IMR-90 (cell line): Measurements from ENCODE around the gene PLEKHA8. TPM values are rescaled to one million over a fixed set of nuclear protein-coding genes. Genes with fewer than 3 reads are reported as not detected.

Experiments
- ATAC-seq: fragments of 200-7000 bp; cut with Tn5 transposase; 2 replicates; pipeline ENCODE4 v1.9.1; 2020; ENCODE audit warnings: low read depth, mild to moderate bottlenecking, moderate library complexity
- BruUV-seq: library from RNA; stranded (reverse); fragments of 400-500 nt; replicated peaks from 2 replicates; lab custom pipeline; 2021; lab: Mats Ljungman, UMichigan
- CTCF ChIA-PET: fragments of 300-600 bp; formaldehyde crosslinking; extraction: SDS; loops from one replicate; lab custom pipeline; 2021; ENCODE audit warnings: antibody characterized with exemption; lab: Yijun Ruan, JAX
- POLR2A ChIA-PET: fragments of 300-600 bp; sonication (Branson Sonifier 250); formaldehyde crosslinking; loops from one replicate; lab custom pipeline; 2022; ENCODE audit warnings: antibody characterized with exemption; ENCODE audit not compliant: unreplicated experiment; lab: Charles Lee
- DNase-seq: peaks from one replicate; pipeline ENCODE4 v3.0.0; 2013
- H2AFZ ChIP-seq: replicated peaks from 2 replicates; pipeline ENCODE3; 2013; ENCODE audit warnings: low read length, mild to moderate bottlenecking; ENCODE audit not compliant: poor library complexity
- H2AK5ac ChIP-seq: 2 replicates; pipeline ENCODE4 v1.6.1; 2013; ENCODE audit warnings: low read depth, low read length, inconsistent platforms
- H2AK9ac ChIP-seq: replicated peaks from 2 replicates; pipeline ENCODE3; 2013; ENCODE audit warnings: mild to moderate bottlenecking, low read depth, low read length, moderate library complexity; ENCODE audit not compliant: poor library complexity
- H2BK120ac ChIP-seq: 2 replicates; pipeline ENCODE4 v1.6.1; 2013; ENCODE audit warnings: low read depth, low read length, inconsistent platforms
- H2BK15ac ChIP-seq: 3 replicates; pipeline ENCODE4 v1.6.1; 2013; ENCODE audit warnings: low read depth, low read length, inconsistent platforms
- H2BK20ac ChIP-seq: 2 replicates; pipeline ENCODE4 v1.6.1; 2013; ENCODE audit warnings: low read depth, mild to moderate bottlenecking, inconsistent platforms, low read length, moderate library complexity
- H2BK5ac ChIP-seq: 2 replicates; pipeline ENCODE4 v1.6.1; 2013; ENCODE audit warnings: mild to moderate bottlenecking, low read depth, low read length, inconsistent platforms; ENCODE audit not compliant: poor library complexity, severe bottlenecking
- H3K14ac ChIP-seq: replicated peaks from 2 replicates; pipeline ENCODE4 v1.6.1; 2013; ENCODE audit warnings: low read depth, low read length, inconsistent platforms
- H3K18ac ChIP-seq: 2 replicates; pipeline ENCODE4 v1.6.1; 2013; ENCODE audit warnings: low read depth, low read length, control low read depth
- H3K23ac ChIP-seq: 2 replicates; pipeline ENCODE4 v1.6.1; 2013; ENCODE audit warnings: low read depth, low read length, inconsistent platforms
- H3K27ac ChIP-seq: 2 replicates; pipeline ENCODE4 v1.5.1; 2013; ENCODE audit warnings: mild to moderate bottlenecking, control low read depth, low read length; ENCODE audit not compliant: insufficient read depth
- H3K27me3 ChIP-seq: 2 replicates; pipeline ENCODE4 v1.6.1; 2013; ENCODE audit warnings: low read length; ENCODE audit not compliant: control insufficient read depth, insufficient read depth
- H3K36me3 ChIP-seq: 2 replicates; pipeline ENCODE4 v1.6.1; 2013; ENCODE audit warnings: low read length, mixed read lengths; ENCODE audit not compliant: control insufficient read depth, insufficient read depth
- H3K4ac ChIP-seq: 2 replicates; pipeline ENCODE4 v1.6.1; 2013; ENCODE audit warnings: low read depth, low read length, inconsistent platforms
- H3K4me1 ChIP-seq: 2 replicates; pipeline ENCODE4 v1.6.1; 2013; ENCODE audit warnings: low read length, mixed read lengths; ENCODE audit not compliant: control insufficient read depth, insufficient read depth
- H3K4me2 ChIP-seq: 2 replicates; pipeline ENCODE4 v1.6.1; 2013; ENCODE audit warnings: low read depth, mild to moderate bottlenecking, control low read depth, low read length, moderate library complexity
- H3K4me3 ChIP-seq: 2 replicates; pipeline ENCODE4 v1.5.1; 2013; ENCODE audit warnings: low read depth, mild to moderate bottlenecking, control low read depth, low read length, moderate library complexity; ENCODE audit not compliant: insufficient read depth
- H3K56ac ChIP-seq: 2 replicates; pipeline ENCODE4 v1.6.1; 2013; ENCODE audit warnings: low read length, inconsistent platforms; ENCODE audit not compliant: insufficient read depth; ENCODE audit errors: extremely low read depth
- H3K79me1 ChIP-seq, 2 experiments: 2 replicates each; pipeline ENCODE4 v1.6.1; 2013; ENCODE audit warnings: low read length in 2 of 2, inconsistent platforms in 1 of 2, low read depth in 1 of 2
- H3K9ac ChIP-seq: 2 replicates; pipeline ENCODE4 v1.6.1; 2013; ENCODE audit warnings: low read depth, low read length, control low read depth
- H3K9me1 ChIP-seq: 2 replicates; pipeline ENCODE4 v1.6.1; 2013; ENCODE audit warnings: low read length, inconsistent platforms; ENCODE audit not compliant: insufficient read depth
- H3K9me3 ChIP-seq: 2 replicates; pipeline ENCODE4 v1.6.1; 2013; ENCODE audit warnings: low read length; ENCODE audit not compliant: control insufficient read depth, insufficient read depth
- H4K20me1 ChIP-seq: 2 replicates; pipeline ENCODE4 v1.6.1; 2013; ENCODE audit warnings: low read length, inconsistent platforms; ENCODE audit not compliant: insufficient read depth
- H4K5ac ChIP-seq: 2 replicates; pipeline ENCODE4 v1.6.1; 2013; ENCODE audit warnings: mild to moderate bottlenecking, low read depth, low read length, control low read depth
- H4K8ac ChIP-seq, 2 experiments: 2 replicates each; pipeline ENCODE4 v1.6.1; 2013; ENCODE audit warnings: low read depth in 2 of 2, low read length in 2 of 2, control low read depth in 1 of 2, inconsistent platforms in 1 of 2
- H4K91ac ChIP-seq: 2 replicates; pipeline ENCODE4 v1.6.1; 2013; ENCODE audit warnings: low read depth, low read length, inconsistent platforms; ENCODE audit not compliant: insufficient read depth
- BHLHE40 ChIP-seq: fragments of 150-350 bp; IDR thresholded peaks from 2 replicates; pipeline ENCODE4 v1.6.1; 2016; ENCODE audit warnings: mild to moderate bottlenecking, low read depth, low read length
- CEBPB ChIP-seq: IDR thresholded peaks from 2 replicates; pipeline ENCODE4 v1.6.1; 2012; ENCODE audit warnings: low read depth, low read length, improper control_type of control experiment
- FOS ChIP-seq: fragments of 150-350 bp; IDR thresholded peaks from 2 replicates; pipeline ENCODE4 v1.6.1; 2016; ENCODE audit warnings: low read depth, low read length
- MXI1 ChIP-seq: IDR thresholded peaks from 2 replicates; pipeline ENCODE4 v1.6.1; 2012; ENCODE audit warnings: low read depth, mild to moderate bottlenecking, low read length, moderate library complexity, borderline replicate concordance
- WGBS, 2 experiments: methylation state at CpG; one replicate each; pipeline versions ENCODE4 v1.1.5 to v1.1.7; 2013; ENCODE audit warnings: missing lambda C conversion rate in 2 of 2; ENCODE audit not compliant: insufficient read length in 1 of 2; ENCODE audit errors: extremely low coverage in 2 of 2; 5-methylcytosine and 5-hydroxymethylcytosine counted together
- dilution Hi-C: fragments of 300-500 bp; cut with HindIII; formaldehyde crosslinking; loops from one replicate; pipeline ENCODE4 v1.14.3; 2018; ENCODE audit warnings: low sequenced_read_pairs; ENCODE audit not compliant: unreplicated experiment
- in situ Hi-C: fragments of 300-500 bp; cut with MboI; formaldehyde crosslinking; loops from 3 replicates; pipeline ENCODE4 v1.14.3; 2019; ENCODE audit warnings: low sequenced_read_pairs, inconsistent platforms, mixed read lengths
- intact Hi-C: fragments of 100-400 bp; cut with micrococcal nuclease; formaldehyde crosslinking; loops from 2 replicates; pipeline ENCODE4 v1.10.0; 2022
- polyA plus RNA-seq, 3 experiments: library from polyadenylated mRNA; depleted of rRNA; stranded (reverse); fragments of >200 nt; gene quantifications; 2 replicates each; pipeline ENCODE4 v1.2.3, GENCODE V29; 2012; ENCODE audit warnings: low replicate concordance in 1 of 3
- total RNA-seq: library from RNA; depleted of rRNA; stranded (reverse); fragments of >200 nt; gene quantifications from 2 replicates; pipeline ENCODE4 v1.2.3, GENCODE V29; 2012
- TF ChIP-seq, protein P1 (sequence below): fragments of 150-350 bp; IDR thresholded peaks from 2 replicates; pipeline ENCODE4 v1.6.1; 2016; ENCODE audit warnings: low read depth, mild to moderate bottlenecking, low read length, moderate library complexity, borderline replicate concordance

The PLEKHA8 gene
- total and polyA plus RNA-seq, 2 of the 4 experiments (the other 2 are of a cell fraction): 3.6 to 9.7 TPM

DNA sequence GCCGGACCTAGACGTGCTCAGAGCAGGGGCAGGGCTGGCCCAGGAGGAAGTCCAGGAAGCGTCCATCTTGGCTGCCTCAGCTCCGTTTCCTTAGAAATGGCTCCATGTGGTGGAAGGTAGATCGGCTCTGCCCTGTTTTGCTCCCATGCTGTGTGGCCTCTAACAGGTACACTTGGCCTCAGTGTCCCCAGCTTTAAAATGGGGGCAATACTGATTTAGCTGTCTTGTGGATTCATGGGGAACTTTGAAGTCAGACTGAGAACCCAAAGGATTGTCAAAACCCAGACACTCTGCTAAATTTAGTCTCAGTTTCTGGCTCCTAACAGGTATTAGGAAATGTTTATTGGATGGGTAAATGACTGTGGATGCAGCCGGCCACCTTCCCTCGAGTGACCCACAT is 122.5 kb downstream of the PLEKHA8 start:
- Histone ChIP-seq H2BK15ac (no peak overlapping the region), H2BK120ac (no peak overlapping the region), H4K91ac (no peak overlapping the region), H2BK5ac (no peak overlapping the region), H2AK5ac (no peak overlapping the region), H3K9me3 (no peaks in the 10 kb centered on the region), H3K9ac (no peak overlapping the region), H3K23ac (no peak overlapping the region), H3K27me3 (no peaks in the 10 kb centered on the region), H4K8ac (no peak overlapping the region), H3K18ac (no peak overlapping the region), H3K4ac (no peak overlapping the region), H4K20me1 (no peaks in the 10 kb centered on the region), H3K4me1 (peaks cover 3% of the 10 kb centered on the region; the same call in 1 of the 2 replicates), H3K79me1 (peaks cover 0 to under 1% of the 10 kb centered on the region in 2 experiments; a peak in 2 of 4 replicates), H3K56ac (no peak overlapping the region), H2AK9ac (no peak overlapping the region), H3K36me3 (peaks cover 3% of the 10 kb centered on the region), H2AFZ (no peak overlapping the region), H4K5ac (no peak overlapping the region), H3K9me1 (peaks cover 3% of the 10 kb centered on the region; the same call in 1 of the 2 replicates), H3K14ac (no peak overlapping the region), H3K27ac (no peak overlapping the region), H3K4me2 (no peak overlapping the region), H2BK20ac (no peak overlapping the region), H3K4me3 (no peak overlapping the region)
- dilution Hi-C loops: no loop called here
- POLR2A ChIA-PET: no interaction called here
- in situ Hi-C loops: no loop called here
- intact Hi-C loops: no loop called here
- TF ChIP-seq CEBPB (no peak), FOS (no peak), MXI1 (no peak), BHLHE40 (no peak)
- TF ChIP-seq, protein P1, sequence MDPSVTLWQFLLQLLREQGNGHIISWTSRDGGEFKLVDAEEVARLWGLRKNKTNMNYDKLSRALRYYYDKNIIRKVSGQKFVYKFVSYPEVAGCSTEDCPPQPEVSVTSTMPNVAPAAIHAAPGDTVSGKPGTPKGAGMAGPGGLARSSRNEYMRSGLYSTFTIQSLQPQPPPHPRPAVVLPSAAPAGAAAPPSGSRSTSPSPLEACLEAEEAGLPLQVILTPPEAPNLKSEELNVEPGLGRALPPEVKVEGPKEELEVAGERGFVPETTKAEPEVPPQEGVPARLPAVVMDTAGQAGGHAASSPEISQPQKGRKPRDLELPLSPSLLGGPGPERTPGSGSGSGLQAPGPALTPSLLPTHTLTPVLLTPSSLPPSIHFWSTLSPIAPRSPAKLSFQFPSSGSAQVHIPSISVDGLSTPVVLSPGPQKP: no peak
- 78% methylated on average over 3 of the region's 7 CpGs; no CpG with 5 or more reads in 1 of the 2 experiments for WGBS, 2 experiments
- no peak for ATAC-seq
- DNase-seq: no peak
- CTCF ChIA-PET: no interaction called here
- no TSS peak for BruUV-seq
